Measurements from ENCODE around the gene STAG1.

DNA sequence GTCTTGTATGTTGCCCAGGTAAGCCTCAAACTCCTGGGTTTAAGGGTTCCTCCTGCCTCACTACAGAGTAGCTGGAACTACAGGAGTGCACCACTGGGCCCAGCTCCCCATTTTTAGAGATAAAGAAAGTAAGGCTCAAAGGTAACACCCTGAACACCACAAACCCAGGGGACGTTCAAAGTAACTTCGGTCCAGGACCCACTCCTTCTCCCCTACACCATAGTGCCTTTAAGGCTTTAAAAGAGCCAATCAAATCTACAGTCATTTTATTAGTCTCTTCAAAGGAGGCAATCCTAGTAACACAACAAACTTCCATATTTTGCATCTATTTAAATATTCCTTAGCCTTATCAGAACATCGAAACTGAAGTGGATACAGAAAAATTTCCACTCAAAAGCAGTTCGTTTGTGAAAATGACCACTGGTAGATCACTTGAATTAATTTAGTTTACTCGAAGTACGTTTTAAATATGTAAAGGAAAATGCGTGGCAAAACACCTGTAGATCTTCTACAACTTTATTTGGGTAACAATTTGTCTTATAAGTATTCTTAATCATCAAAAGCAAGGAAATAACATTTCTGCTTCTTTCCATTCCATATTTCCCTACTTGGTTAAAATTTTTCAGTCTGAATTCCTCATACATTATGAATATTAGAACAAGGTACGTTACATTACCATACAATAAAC is 1.8 kb downstream of the STAG1 start:
- TF ChIP-seq POLR2A (IDR thresholded peaks at IDR 0.05; ENCODE audit: low read length) (peak; percentile 23), GATA1 (IDR thresholded peaks at IDR 0.05; ENCODE audit: low read depth, low read length) (no peak)
